WTC11 (cell line): ENCODE measurements around the gene RPS16. TPM values are rescaled to one million over a fixed set of nuclear protein-coding genes. Genes with fewer than 3 reads are reported as not detected.

Source experiments
- ARID4B ChIP-seq: sonication (generic); formaldehyde crosslinking; IDR thresholded peaks from 2 replicates; pipeline ENCODE4 v1.8.0; 2023; ENCODE audit warnings: missing genetic modification reagents, mild to moderate bottlenecking, borderline replicate concordance
- CBFB ChIP-seq: sonication (generic); formaldehyde crosslinking; IDR thresholded peaks from 2 replicates; pipeline ENCODE4 v1.8.1; 2022; ENCODE audit warnings: mild to moderate bottlenecking, low read depth, missing genetic modification reagents
- CREM ChIP-seq: sonication (generic); formaldehyde crosslinking; IDR thresholded peaks from 2 replicates; pipeline ENCODE4 v1.8.1; 2022; ENCODE audit warnings: mild to moderate bottlenecking, missing genetic modification reagents, moderate library complexity
- E2F5 ChIP-seq: sonication (generic); formaldehyde crosslinking; IDR thresholded peaks from 2 replicates; pipeline ENCODE4 v1.8.1; 2022; ENCODE audit warnings: mild to moderate bottlenecking, moderate library complexity, missing genetic modification reagents
- FOXP1 ChIP-seq: sonication (generic); formaldehyde crosslinking; IDR thresholded peaks from 2 replicates; pipeline ENCODE4 v1.8.0; 2022; ENCODE audit warnings: missing genetic modification reagents, mild to moderate bottlenecking, moderate library complexity, borderline replicate concordance
- GABPB1 ChIP-seq: sonication (generic); formaldehyde crosslinking; IDR thresholded peaks from 2 replicates; pipeline ENCODE4 v1.8.1; 2023; ENCODE audit warnings: mild to moderate bottlenecking, missing genetic modification reagents
- HMGA2 ChIP-seq: fragments of 250-450 bp; sonication (Bioruptor Pico); IDR thresholded peaks from 2 replicates; pipeline ENCODE4 v1.4.0; 2021; ENCODE audit warnings: mild to moderate bottlenecking, moderate library complexity
- KAT7 ChIP-seq: sonication (generic); formaldehyde crosslinking; IDR thresholded peaks from 2 replicates; pipeline ENCODE4 v1.8.1; 2023; ENCODE audit warnings: missing genetic modification reagents, mild to moderate bottlenecking, borderline replicate concordance
- MXD4 ChIP-seq: fragments of 250-450 bp; sonication (Bioruptor Pico); IDR thresholded peaks from 2 replicates; pipeline ENCODE4 v1.8.0; 2021; ENCODE audit warnings: mild to moderate bottlenecking, moderate library complexity, borderline replicate concordance
- NFYB ChIP-seq: sonication (generic); formaldehyde crosslinking; conservative IDR thresholded peaks from 2 replicates; pipeline ENCODE4 v1.8.0; 2022; ENCODE audit warnings: low read depth, missing genetic modification reagents
- PRDM15 ChIP-seq: sonication (generic); formaldehyde crosslinking; IDR thresholded peaks from 2 replicates; pipeline ENCODE4 v1.8.0; 2022; ENCODE audit warnings: missing genetic modification reagents
- RORB ChIP-seq: fragments of 250-450 bp; sonication (Bioruptor Pico); IDR thresholded peaks from 2 replicates; pipeline ENCODE4 v1.9.0; 2021; ENCODE audit warnings: mild to moderate bottlenecking
- TEAD1 ChIP-seq: sonication (generic); formaldehyde crosslinking; IDR thresholded peaks from 2 replicates; pipeline ENCODE4 v1.8.0; 2022; ENCODE audit warnings: mild to moderate bottlenecking, missing genetic modification reagents
- TP53 ChIP-seq: sonication (generic); formaldehyde crosslinking; IDR thresholded peaks from 2 replicates; pipeline ENCODE4 v1.8.1; 2023; ENCODE audit warnings: mild to moderate bottlenecking, missing genetic modification reagents
- USF2 ChIP-seq: sonication (generic); formaldehyde crosslinking; IDR thresholded peaks from 2 replicates; pipeline ENCODE4 v1.8.1; 2023; ENCODE audit warnings: mild to moderate bottlenecking, missing genetic modification reagents, moderate library complexity
- ZBTB21 ChIP-seq: sonication (generic); formaldehyde crosslinking; IDR thresholded peaks from 2 replicates; pipeline ENCODE4 v1.8.1; 2023; ENCODE audit warnings: mild to moderate bottlenecking, missing genetic modification reagents, borderline replicate concordance
- ZBTB43 ChIP-seq: sonication (generic); formaldehyde crosslinking; IDR thresholded peaks from 2 replicates; pipeline ENCODE4 v1.8.1; 2023; ENCODE audit warnings: mild to moderate bottlenecking, missing genetic modification reagents
- ZNF219 ChIP-seq: sonication (generic); formaldehyde crosslinking; IDR thresholded peaks from 2 replicates; pipeline ENCODE4 v1.8.0; 2023; ENCODE audit warnings: missing genetic modification reagents, mild to moderate bottlenecking, borderline replicate concordance
- ZNF416 ChIP-seq: fragments of 250-450 bp; sonication (Bioruptor Pico); IDR thresholded peaks from 2 replicates; pipeline ENCODE4 v1.9.0; 2021; ENCODE audit warnings: mild to moderate bottlenecking, inconsistent platforms
- ZNF671 ChIP-seq: fragments of 250-450 bp; sonication (Bioruptor Pico); IDR thresholded peaks from 2 replicates; pipeline ENCODE4 v1.8.0; 2021; ENCODE audit warnings: mild to moderate bottlenecking
- total RNA-seq: library from RNA; stranded (reverse); gene quantifications from 3 replicates; pipeline ENCODE4 v1.2.3, GENCODE V29; 2021
- TF ChIP-seq, protein P1 (sequence below): sonication (generic); formaldehyde crosslinking; IDR thresholded peaks from 2 replicates; pipeline ENCODE4 v1.8.1; 2023; ENCODE audit warnings: mild to moderate bottlenecking, missing genetic modification reagents
- TF ChIP-seq, protein P2 (sequence below): sonication (generic); formaldehyde crosslinking; IDR thresholded peaks from 2 replicates; pipeline ENCODE4 v1.8.0; 2023; ENCODE audit warnings: missing genetic modification reagents

RPS16 gene
- total RNA-seq, 1 experiment from 2014 or later: 2,962 TPM

DNA sequence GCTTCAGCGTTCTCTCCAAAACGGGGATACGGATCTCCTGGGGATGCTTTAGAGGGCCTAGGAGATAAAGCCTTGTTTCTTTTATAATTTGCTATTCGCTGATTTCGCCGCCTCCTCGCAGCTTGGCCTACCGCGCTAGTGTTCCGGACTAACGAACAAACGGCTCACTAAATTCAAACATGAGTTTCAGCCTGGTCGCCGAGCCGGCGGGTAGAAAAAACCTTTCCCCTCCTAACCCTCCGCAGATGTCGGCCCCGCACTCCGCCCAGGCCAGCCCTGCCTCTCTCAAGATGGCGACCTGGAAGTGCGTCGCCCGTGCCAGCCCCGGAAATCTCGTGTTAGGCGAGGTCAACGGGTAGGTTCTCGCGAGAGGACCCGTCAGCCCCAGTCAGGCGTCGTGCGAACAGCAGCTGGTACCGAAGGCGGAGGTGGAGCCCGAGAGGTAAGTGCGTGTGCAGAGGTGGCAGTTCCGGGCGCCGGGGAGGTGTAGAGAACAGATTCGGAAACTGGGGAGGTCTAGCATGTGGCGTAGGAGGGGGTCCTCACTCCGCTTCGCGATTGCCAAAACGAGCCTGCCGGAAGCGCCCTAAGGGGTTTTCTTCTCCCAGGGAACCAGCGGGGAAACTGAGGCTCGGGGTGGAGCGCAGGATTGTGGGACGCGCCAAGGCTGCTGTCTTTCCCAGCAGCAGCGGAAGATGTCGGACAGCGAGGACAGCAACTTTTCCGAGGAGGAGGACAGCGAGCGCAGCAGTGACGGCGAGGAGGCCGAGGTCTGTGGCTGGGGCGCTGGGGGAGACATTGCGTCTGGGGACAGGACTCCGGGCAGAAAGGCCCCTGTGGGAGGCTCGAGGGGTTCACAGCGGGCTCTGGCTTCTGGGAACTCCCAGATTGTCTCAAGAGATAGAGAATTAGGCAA is 9.7 kb upstream of the RPS16 start, which contains the start of gene SUPT5H (continued):
- TF ChIP-seq E2F5 (CRISPR knock-in tag) (0 out of 2 replicates have a peak, but pooled peaks have one; percentile 45), KAT7 (CRISPR knock-in tag) (no peak; the same call in 1 of the 2 replicates), CBFB (CRISPR knock-in tag) (no peak), CREM (CRISPR knock-in tag) (peak; percentile 90), FOXP1 (CRISPR knock-in tag) (peak; percentile 67; the same call in 1 of the 2 replicates), NFYB (CRISPR knock-in tag) (no peak), ZNF671 (CRISPR knock-in tag) (no peak), TP53 (CRISPR knock-in tag) (0 out of 2 replicates have a peak, but pooled peaks have one; percentile 62), ZNF416 (no peak), RORB (no peak), HMGA2 (CRISPR knock-in tag) (no peak), ZBTB21 (CRISPR knock-in tag) (no peak), ZNF219 (CRISPR knock-in tag) (no peak), MXD4 (CRISPR knock-in tag) (no peak), ARID4B (CRISPR knock-in tag) (peak; percentile 38; the same call in 1 of the 2 replicates), TEAD1 (CRISPR knock-in tag) (0 out of 2 replicates have a peak, but pooled peaks have one; percentile 72), GABPB1 (CRISPR knock-in tag) (peak; percentile 71), USF2 (CRISPR knock-in tag) (peak; percentile 67), ZBTB43 (CRISPR knock-in tag) (peak; percentile 23; the same call in 1 of the 2 replicates), PRDM15 (CRISPR knock-in tag) (no peak)
- TF ChIP-seq, protein P1, sequence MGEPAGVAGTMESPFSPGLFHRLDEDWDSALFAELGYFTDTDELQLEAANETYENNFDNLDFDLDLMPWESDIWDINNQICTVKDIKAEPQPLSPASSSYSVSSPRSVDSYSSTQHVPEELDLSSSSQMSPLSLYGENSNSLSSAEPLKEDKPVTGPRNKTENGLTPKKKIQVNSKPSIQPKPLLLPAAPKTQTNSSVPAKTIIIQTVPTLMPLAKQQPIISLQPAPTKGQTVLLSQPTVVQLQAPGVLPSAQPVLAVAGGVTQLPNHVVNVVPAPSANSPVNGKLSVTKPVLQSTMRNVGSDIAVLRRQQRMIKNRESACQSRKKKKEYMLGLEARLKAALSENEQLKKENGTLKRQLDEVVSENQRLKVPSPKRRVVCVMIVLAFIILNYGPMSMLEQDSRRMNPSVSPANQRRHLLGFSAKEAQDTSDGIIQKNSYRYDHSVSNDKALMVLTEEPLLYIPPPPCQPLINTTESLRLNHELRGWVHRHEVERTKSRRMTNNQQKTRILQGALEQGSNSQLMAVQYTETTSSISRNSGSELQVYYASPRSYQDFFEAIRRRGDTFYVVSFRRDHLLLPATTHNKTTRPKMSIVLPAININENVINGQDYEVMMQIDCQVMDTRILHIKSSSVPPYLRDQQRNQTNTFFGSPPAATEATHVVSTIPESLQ (CRISPR knock-in tag): no peak
- TF ChIP-seq, protein P2, sequence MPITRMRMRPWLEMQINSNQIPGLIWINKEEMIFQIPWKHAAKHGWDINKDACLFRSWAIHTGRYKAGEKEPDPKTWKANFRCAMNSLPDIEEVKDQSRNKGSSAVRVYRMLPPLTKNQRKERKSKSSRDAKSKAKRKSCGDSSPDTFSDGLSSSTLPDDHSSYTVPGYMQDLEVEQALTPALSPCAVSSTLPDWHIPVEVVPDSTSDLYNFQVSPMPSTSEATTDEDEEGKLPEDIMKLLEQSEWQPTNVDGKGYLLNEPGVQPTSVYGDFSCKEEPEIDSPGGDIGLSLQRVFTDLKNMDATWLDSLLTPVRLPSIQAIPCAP (CRISPR knock-in tag): peak; percentile 78; the same call in 1 of the 2 replicates
